Measurements from ENCODE around the gene THBS4.

DNA sequence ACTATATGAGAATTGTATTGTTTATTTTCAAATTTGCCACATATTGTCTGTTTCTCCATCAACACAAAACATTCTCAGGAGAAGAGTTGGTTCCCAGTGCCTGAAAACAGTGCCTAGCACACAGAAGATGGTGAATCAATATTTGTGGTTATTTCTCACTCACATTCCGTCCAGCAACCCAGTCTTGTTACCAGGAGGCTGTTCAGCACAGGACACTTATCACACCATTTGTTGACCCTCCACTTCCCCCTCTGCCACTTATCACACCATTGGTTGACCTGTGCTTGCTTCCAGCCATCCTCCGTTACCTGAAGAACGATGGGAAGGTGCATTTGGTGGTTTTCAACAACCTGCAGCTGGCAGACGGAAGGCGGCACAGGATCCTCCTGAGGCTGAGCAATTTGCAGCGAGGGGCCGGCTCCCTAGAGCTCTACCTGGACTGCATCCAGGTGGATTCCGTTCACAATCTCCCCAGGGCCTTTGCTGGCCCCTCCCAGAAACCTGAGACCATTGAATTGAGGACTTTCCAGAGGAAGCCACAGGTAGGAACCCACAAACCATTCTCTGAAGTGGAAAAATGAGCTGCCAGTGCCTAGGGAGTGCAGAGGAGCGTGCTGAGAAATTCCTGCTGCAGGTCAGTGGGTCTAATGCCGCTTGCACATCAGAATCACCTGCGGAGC is 20.5 kb downstream of the THBS4 start:
- no peak for TF ChIP-seq CTCF (conservative IDR thresholded peaks at IDR 0.05)
- TF ChIP-seq EZH2 (IDR thresholded peaks at IDR 0.05; ENCODE audit: low read depth) = no peak
